Activated gamma-delta T cell (primary cell): ENCODE measurements around the gene RNF13.
"Not testable (repeated sequence)": the region's sequence is repeated elsewhere in the genome, so short reads cannot be mapped to it uniquely, and the experiment has no call there.

Source experiments
- DNase-seq: peaks from one replicate; lab custom pipeline; 2025; lab: John Stamatoyannopoulos, UW

RNF13 gene

GRCh38 chr3:149839896-149840295 lies 26.9 kb downstream of the RNF13 start:
- DNase-seq: no peak

GRCh38 chr3:149843502-149843901 lies 30.5 kb downstream of the RNF13 start:
- DNase-seq: no peak

DNA sequence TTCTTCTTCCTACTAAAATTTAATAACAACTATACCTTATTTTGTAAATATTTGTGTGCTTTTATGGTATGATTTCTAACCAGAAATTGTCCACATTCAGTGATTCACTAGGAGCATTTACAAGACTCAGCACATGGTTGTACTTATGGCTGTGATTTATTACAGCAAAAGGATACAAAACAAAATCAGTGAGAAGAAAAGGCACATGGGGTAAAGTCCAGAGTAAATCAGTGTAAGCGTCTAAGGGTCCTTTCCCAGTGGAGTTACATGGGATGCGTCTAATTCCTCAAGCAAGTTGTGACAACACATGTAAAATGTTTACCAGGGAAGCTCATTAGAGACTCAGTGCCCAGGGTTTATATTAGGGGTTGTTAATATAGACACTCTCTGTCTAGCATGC lies 31.1 kb downstream of the RNF13 start:
- DNase-seq: no peak

- DNase-seq: no peak
These were observed 32.7 kb downstream of the RNF13 start for GRCh38 chr3:149845570-149846244.

GRCh38 chr3:149848238-149848637 lies 35.2 kb downstream of the RNF13 start:
- no peak for DNase-seq

GRCh38 chr3:149848688-149849087 lies 35.7 kb downstream of the RNF13 start:
- DNase-seq: no peak

GRCh38 chr3:149850787-149851584 lies 38.0 kb downstream of the RNF13 start:
- DNase-seq: no peak

DNA sequence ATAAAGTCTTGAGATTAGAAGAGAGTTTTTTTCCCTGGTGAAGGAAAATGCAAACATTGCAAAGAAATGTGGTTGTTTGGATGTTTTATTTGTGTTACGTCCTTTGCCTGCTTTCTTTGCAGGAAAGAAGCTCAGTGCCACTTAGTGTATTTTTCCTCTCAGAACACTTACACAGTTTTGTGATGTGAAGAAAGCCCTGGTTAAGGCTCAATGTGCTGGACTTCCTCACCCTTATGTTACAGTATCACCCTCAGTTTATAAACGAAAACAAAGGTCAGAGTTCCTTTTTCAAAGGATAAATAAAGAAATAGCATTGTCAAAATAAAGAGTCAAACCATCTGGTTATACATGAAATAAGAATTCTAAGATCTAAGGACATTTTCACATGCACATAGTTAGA lies 45.9 kb downstream of the RNF13 start:
- no peak for DNase-seq

DNA sequence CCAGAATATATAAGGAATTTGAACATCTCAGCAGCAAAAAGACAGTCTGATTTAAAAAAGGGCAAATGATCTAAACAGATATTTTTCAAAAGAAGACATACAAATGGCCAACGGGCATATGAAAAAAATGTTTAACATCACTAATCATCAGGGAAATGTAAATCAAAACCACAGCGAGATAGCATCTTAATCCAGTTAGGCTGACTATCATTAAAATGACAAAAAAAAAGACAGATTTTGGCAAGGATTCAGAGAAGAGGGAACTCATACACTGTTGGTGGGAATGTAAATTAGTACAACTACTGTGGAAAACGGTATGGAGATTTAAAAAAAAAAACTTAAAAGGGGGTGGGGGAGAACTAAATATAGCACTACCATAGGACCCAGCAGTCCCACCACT lies 47.9 kb downstream of the RNF13 start:
- DNase-seq: no peak

DNA sequence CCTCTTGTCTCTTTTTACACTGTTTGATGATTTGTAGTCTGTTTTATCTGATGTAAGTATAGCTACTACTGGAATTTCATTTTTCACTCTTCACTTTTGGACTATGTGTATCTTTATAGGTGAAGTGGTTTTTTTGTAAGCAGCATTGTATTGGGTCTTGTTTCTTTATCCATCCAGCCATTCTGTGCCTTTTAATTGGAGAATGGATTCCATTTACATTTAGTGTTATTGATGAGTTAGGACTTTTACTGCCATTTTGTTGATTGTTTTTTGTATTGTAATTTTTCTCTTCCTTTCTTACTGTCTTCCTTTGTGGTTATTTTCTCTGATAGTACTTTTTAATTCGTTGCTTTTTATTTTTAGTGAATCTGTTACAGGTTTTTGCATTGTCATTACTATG lies 54.5 kb downstream of the RNF13 start:
- no peak for DNase-seq

GRCh38 chr3:149871855-149872254 lies 58.8 kb downstream of the RNF13 start:
- no peak for DNase-seq

GRCh38 chr3:149872589-149872988 lies 59.6 kb downstream of the RNF13 start:
- no peak for DNase-seq

DNA sequence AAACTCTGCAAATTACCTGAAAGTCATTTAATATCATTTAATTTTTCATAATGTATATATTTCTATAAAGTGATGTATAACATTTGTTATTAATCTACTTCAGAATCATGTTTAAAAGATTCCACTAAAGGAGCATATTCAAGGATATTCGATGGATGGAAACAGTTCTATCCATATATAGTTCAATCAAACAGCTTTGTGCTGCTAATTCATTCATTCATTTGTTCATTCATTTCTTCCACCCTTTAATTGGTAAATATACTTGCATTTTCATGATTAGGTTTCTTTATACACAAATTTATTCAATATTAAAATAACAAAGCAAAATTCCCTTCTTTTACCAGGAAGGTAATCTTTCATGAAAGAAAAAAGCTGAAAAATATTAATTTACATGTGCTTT lies 64.7 kb downstream of the RNF13 start:
- DNase-seq: no peak

- DNase-seq: no peak
These were observed 66.9 kb downstream of the RNF13 start for GRCh38 chr3:149879872-149880271.

- DNase-seq: no peak
These were observed 68.9 kb downstream of the RNF13 start for GRCh38 chr3:149881879-149882278.

DNA sequence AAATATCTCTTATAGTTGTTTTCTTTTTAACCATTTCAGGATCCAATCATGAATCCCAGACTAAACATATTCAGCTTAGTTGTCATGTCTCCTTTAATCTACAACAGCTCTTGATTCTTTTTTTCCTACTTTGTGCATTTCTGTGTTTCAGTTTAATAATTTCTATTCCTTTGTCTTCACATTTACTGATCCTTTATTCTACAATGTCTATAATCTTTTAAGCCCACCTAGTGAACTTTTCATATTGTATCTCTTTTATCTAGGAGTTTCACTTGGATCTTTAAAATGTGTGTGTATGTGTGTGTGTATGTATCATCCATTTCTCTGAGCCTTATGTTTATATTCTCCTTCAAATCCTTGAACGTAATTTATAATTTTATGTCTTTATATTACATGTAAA lies 70.1 kb downstream of the RNF13 start:
- DNase-seq: no peak

DNA sequence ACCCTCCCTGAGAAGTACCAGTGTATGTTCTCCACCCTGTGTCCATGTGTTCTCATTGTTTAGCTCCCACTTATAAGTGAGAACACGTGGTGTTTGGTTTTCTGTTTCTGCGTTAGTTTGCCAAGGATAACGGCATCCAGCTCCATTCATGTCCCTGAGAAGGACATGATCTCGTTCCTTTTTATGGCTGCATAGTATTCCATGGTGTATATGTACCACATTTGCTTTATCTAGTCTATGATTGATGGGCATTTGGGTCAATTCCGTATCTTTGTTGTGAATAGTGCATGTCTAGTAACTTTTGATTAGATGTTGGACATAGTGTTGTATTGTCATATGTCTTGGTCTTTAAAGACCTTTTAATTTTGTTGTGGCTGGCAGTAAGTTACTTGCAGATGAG lies 70.8 kb downstream of the RNF13 start:
- not testable (repeated sequence) for DNase-seq

DNA sequence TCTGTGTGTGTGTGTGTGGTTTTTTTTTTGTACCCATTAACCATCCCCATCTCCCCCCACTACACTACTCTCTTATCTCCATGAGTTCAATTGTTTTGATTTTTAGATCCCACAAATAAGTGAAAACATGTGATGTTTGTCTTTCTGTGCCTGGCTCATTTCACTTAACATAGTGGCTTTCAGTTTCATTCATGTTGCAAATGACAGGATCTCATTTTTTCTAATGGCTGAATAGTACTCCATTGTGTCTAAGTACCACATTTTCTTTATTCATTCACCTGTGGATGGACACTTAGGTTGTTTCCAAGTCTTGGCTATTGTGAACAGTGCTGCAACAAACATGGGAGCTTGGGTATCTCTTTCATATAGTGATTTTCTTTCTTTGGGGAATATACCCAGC lies 71.8 kb downstream of the RNF13 start:
- DNase-seq: not testable (repeated sequence)

GRCh38 chr3:149886957-149887356 lies 73.9 kb downstream of the RNF13 start:
- DNase-seq: no peak

DNA sequence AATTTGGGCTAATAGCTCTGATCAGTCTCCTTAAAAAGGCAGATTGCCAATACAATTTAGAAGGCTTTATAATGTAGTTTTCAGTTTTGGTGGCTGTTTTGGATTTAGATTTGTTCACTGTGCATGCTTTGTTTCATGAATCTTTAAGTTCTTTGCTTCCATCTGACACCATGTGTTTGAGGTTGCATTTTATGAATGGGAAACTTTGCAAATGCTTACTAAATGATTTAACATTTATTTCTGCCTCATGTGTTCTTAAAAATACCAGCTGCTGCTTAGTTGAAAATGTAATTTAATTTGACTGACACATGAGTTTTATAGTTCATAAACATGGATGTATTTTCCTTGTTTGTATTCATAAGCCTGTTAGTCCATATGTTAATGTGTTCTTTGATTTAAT lies 78.6 kb downstream of the RNF13 start:
- DNase-seq: no peak

- DNase-seq: no peak
These were observed 79.4 kb downstream of the RNF13 start for GRCh38 chr3:149892371-149892770.

DNA sequence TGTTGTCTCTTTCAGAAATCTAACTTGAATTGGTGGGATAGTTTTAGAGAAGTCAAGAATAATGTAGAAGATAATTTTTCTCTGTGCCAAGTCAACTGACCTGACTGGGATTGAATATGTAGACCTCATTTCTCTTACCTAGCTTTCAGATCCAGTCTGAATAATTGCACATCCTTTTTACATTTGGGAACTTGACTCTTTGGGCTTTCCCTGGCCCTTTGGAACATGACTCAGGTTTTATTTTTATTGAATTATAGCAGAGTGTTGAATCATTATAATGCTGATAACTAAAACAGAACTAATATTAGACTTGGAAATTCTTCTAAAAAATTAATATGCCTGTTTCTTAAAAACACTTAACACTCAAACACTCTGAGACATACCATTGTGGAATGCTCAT lies 81.2 kb downstream of the RNF13 start:
- no peak for DNase-seq

DNA sequence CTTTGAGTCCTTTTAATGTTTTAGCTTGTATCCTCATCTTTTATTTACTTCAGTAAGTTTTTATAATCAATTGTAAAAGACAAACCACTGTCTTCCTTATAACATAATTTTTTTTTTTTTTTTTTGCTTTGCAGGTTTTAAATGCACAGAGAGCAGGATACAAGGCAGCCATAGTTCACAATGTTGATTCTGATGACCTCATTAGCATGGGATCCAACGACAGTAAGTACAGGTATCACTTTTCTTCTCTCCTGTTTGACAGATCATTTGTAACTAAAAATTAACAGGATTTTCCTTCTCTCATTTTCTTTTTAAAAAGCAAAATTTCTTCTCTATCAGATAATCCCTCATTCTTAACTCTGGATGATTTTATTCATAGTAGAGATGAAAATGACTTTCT lies 82.3 kb downstream of the RNF13 start:
- no peak for DNase-seq

GRCh38 chr3:149895769-149896168 lies 82.8 kb downstream of the RNF13 start:
- DNase-seq: no peak
